ENCODE measurements around the gene BTBD9. TPM values are rescaled to one million over a fixed set of nuclear protein-coding genes. Genes with fewer than 3 reads are reported as not detected.

The BTBD9 gene
- total RNA-seq, 1 donor from 2014 or later: 17.2 TPM

DNA sequence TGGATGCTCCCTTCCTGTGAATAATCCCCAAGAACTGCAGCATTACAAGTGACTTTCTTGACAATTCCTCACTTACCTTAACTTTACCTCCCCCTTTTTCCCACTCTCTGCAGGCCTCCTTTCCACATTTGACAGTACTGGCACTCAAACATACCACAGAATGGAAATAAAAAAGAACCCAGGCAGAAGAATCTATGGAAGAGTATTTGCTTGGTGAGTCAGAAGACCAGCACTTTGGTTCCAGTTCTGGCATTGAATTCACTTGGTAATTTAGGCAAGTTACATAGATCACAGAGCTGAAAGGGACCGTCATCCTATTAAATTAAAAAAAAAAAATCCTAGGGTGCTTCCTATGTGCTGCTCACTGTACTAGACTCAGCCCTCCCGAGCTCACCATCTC, 55.0 kb downstream of the BTBD9 start:
- H3K4me1 ChIP-seq (ENCODE audit: control insufficient read depth in 3 of 3, insufficient read depth in 3 of 3, low read length in 3 of 3): peaks cover 0 to 3% (median 0%) of the 10 kb centered on the region in 3 donors
- peaks cover 0 to 8% (median 3%) of the 10 kb centered on the region in 3 donors for H3K36me3 ChIP-seq (ENCODE audit: control insufficient read depth in 3 of 3, insufficient read depth in 3 of 3, low read length in 3 of 3)
- H3K27ac ChIP-seq (ENCODE audit: low read depth, low read length): no peak overlapping the region
- no peak overlapping the region for H3K9ac ChIP-seq (ENCODE audit: low read depth in 1 of 3, low read length in 3 of 3)
- no peak overlapping the region for H3K4me3 ChIP-seq (ENCODE audit: low read length in 3 of 3)
- H3K9me3 ChIP-seq (ENCODE audit: control insufficient read depth in 3 of 3, low read length in 3 of 3): no peaks in the 10 kb centered on the region
- no peaks in the 10 kb centered on the region for H3K27me3 ChIP-seq (ENCODE audit: control insufficient read depth in 3 of 3, insufficient read depth in 3 of 3, low read length in 3 of 3)

GRCh38 chr6:38583523-38583922, 56.2 kb downstream of the BTBD9 start:
- H3K9ac ChIP-seq (ENCODE audit: low read depth in 1 of 3, low read length in 3 of 3): no peak overlapping the region
- H3K4me1 ChIP-seq (ENCODE audit: control insufficient read depth in 3 of 3, insufficient read depth in 3 of 3, low read length in 3 of 3): peaks cover 0 to 3% (median 0%) of the 10 kb centered on the region in 3 donors
- no peaks in the 10 kb centered on the region for H3K27me3 ChIP-seq (ENCODE audit: control insufficient read depth in 3 of 3, insufficient read depth in 3 of 3, low read length in 3 of 3)
- H3K27ac ChIP-seq (ENCODE audit: low read depth, low read length): no peak overlapping the region
- no peak overlapping the region for H3K4me3 ChIP-seq (ENCODE audit: low read length in 3 of 3)
- H3K36me3 ChIP-seq (ENCODE audit: control insufficient read depth in 3 of 3, insufficient read depth in 3 of 3, low read length in 3 of 3): peaks cover 0 to 8% (median 3%) of the 10 kb centered on the region in 3 donors
- no peaks in the 10 kb centered on the region for H3K9me3 ChIP-seq (ENCODE audit: control insufficient read depth in 3 of 3, low read length in 3 of 3)

GRCh38 chr6:38580030-38580429, 59.7 kb downstream of the BTBD9 start:
- no peak overlapping the region for H3K9ac ChIP-seq (ENCODE audit: low read depth in 1 of 3, low read length in 3 of 3)
- peaks cover 2 to 10% (median 3%) of the 10 kb centered on the region in 3 donors for H3K36me3 ChIP-seq (ENCODE audit: control insufficient read depth in 3 of 3, insufficient read depth in 3 of 3, low read length in 3 of 3)
- no peak overlapping the region for H3K4me3 ChIP-seq (ENCODE audit: low read length in 3 of 3)
- H3K9me3 ChIP-seq (ENCODE audit: control insufficient read depth in 3 of 3, low read length in 3 of 3): no peaks in the 10 kb centered on the region
- H3K27ac ChIP-seq (ENCODE audit: low read depth, low read length): no peak overlapping the region
- H3K27me3 ChIP-seq (ENCODE audit: control insufficient read depth in 3 of 3, insufficient read depth in 3 of 3, low read length in 3 of 3): no peaks in the 10 kb centered on the region
- H3K4me1 ChIP-seq (ENCODE audit: control insufficient read depth in 3 of 3, insufficient read depth in 3 of 3, low read length in 3 of 3): no peaks in the 10 kb centered on the region

GRCh38 chr6:38579010-38579628, 60.6 kb downstream of the BTBD9 start:
- H3K27ac ChIP-seq (ENCODE audit: low read depth, low read length): no peak overlapping the region
- peaks cover 2 to 10% (median 3%) of the 10 kb centered on the region in 3 donors for H3K36me3 ChIP-seq (ENCODE audit: control insufficient read depth in 3 of 3, insufficient read depth in 3 of 3, low read length in 3 of 3)
- no peaks in the 10 kb centered on the region for H3K4me1 ChIP-seq (ENCODE audit: control insufficient read depth in 3 of 3, insufficient read depth in 3 of 3, low read length in 3 of 3)
- no peaks in the 10 kb centered on the region for H3K27me3 ChIP-seq (ENCODE audit: control insufficient read depth in 3 of 3, insufficient read depth in 3 of 3, low read length in 3 of 3)
- no peak overlapping the region for H3K9ac ChIP-seq (ENCODE audit: low read depth in 1 of 3, low read length in 3 of 3)
- H3K4me3 ChIP-seq (ENCODE audit: low read length in 3 of 3): no peak overlapping the region
- no peaks in the 10 kb centered on the region for H3K9me3 ChIP-seq (ENCODE audit: control insufficient read depth in 3 of 3, low read length in 3 of 3)

- Histone ChIP-seq H3K27ac (ENCODE audit: low read depth, low read length) (no peak overlapping the region), H3K9me3 (ENCODE audit: control insufficient read depth in 3 of 3, low read length in 3 of 3) (no peaks in the 10 kb centered on the region), H3K4me3 (ENCODE audit: low read length in 3 of 3) (no peak overlapping the region), H3K9ac (ENCODE audit: low read depth in 1 of 3, low read length in 3 of 3) (no peak overlapping the region), H3K36me3 (ENCODE audit: control insufficient read depth in 3 of 3, insufficient read depth in 3 of 3, low read length in 3 of 3) (peaks cover 2 to 10% (median 3%) of the 10 kb centered on the region in 3 donors), H3K27me3 (ENCODE audit: control insufficient read depth in 3 of 3, insufficient read depth in 3 of 3, low read length in 3 of 3) (no peaks in the 10 kb centered on the region), H3K4me1 (ENCODE audit: control insufficient read depth in 3 of 3, insufficient read depth in 3 of 3, low read length in 3 of 3) (no peaks in the 10 kb centered on the region)
These were observed 61.7 kb downstream of the BTBD9 start for GRCh38 chr6:38578075-38578474.

DNA sequence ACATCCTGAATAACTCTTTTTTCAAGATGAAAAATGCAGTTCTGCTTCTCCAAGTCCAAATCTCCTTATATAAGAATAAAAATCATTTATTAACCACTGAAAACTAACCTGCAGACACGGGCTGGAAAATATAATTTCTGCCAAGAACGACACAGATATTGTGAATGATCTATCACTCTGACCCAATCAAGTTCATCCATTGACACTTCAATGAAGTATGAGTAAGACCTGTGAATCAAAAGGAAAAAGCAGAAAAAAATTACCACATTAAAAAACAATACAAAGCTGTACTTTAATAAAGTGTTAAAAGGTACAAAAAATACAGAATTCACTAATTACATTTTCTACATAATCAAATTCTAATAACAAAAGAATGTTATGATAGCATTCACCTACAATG, 62.2 kb downstream of the BTBD9 start:
- no peak overlapping the region for H3K4me3 ChIP-seq (ENCODE audit: low read length in 3 of 3)
- H3K9ac ChIP-seq (ENCODE audit: low read depth in 1 of 3, low read length in 3 of 3): no peak overlapping the region
- peaks cover 2 to 10% (median 3%) of the 10 kb centered on the region in 3 donors for H3K36me3 ChIP-seq (ENCODE audit: control insufficient read depth in 3 of 3, insufficient read depth in 3 of 3, low read length in 3 of 3)
- H3K9me3 ChIP-seq (ENCODE audit: control insufficient read depth in 3 of 3, low read length in 3 of 3): no peaks in the 10 kb centered on the region
- no peak overlapping the region for H3K27ac ChIP-seq (ENCODE audit: low read depth, low read length)
- no peaks in the 10 kb centered on the region for H3K4me1 ChIP-seq (ENCODE audit: control insufficient read depth in 3 of 3, insufficient read depth in 3 of 3, low read length in 3 of 3)
- H3K27me3 ChIP-seq (ENCODE audit: control insufficient read depth in 3 of 3, insufficient read depth in 3 of 3, low read length in 3 of 3): no peaks in the 10 kb centered on the region

- no peak overlapping the region for H3K4me3 ChIP-seq (ENCODE audit: low read length in 3 of 3)
- no peaks in the 10 kb centered on the region for H3K27me3 ChIP-seq (ENCODE audit: control insufficient read depth in 3 of 3, insufficient read depth in 3 of 3, low read length in 3 of 3)
- peaks cover 0 to 2% (median 2%) of the 10 kb centered on the region in 3 donors for H3K36me3 ChIP-seq (ENCODE audit: control insufficient read depth in 3 of 3, insufficient read depth in 3 of 3, low read length in 3 of 3)
- H3K27ac ChIP-seq (ENCODE audit: low read depth, low read length): no peak overlapping the region
- no peaks in the 10 kb centered on the region for H3K4me1 ChIP-seq (ENCODE audit: control insufficient read depth in 3 of 3, insufficient read depth in 3 of 3, low read length in 3 of 3)
- H3K9ac ChIP-seq (ENCODE audit: low read depth in 1 of 3, low read length in 3 of 3): no peak overlapping the region
- H3K9me3 ChIP-seq (ENCODE audit: control insufficient read depth in 3 of 3, low read length in 3 of 3): no peaks in the 10 kb centered on the region
These were observed 65.8 kb downstream of the BTBD9 start for GRCh38 chr6:38573801-38574395.

DNA sequence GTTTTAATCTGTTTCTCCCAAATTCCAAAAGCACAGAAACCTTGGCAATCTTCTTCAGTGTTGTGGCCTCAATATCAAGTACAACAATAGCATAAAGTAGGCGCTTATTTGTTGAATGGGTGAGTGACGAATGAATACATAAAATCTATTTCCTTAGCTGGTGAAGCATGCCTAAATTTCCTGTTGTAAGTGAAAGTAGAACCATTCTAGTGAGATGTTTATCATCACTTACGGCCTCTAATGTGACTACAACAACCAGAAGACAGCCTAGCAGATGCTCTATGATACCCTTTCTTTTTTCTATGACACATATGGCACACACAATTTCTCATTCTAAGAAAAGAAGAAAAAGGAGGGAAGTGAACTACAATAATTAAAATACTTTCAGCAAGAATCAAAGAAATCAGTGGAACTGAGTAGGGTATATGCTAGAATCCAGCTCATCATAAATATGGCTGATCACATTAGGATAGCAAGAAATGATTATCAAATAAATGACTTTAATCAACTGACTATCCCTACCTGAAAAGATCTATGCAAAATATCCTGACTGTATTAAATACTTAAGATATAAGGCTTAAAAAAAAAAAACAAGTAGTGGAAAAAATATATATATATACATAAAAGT, 67.4 kb downstream of the BTBD9 start:
- H3K4me1 ChIP-seq (ENCODE audit: control insufficient read depth in 3 of 3, insufficient read depth in 3 of 3, low read length in 3 of 3): peaks cover 0 to 1% (median 0%) of the 10 kb centered on the region in 3 donors
- H3K9me3 ChIP-seq (ENCODE audit: control insufficient read depth in 3 of 3, low read length in 3 of 3): no peaks in the 10 kb centered on the region
- no peak overlapping the region for H3K27ac ChIP-seq (ENCODE audit: low read depth, low read length)
- no peak overlapping the region for H3K4me3 ChIP-seq (ENCODE audit: low read length in 3 of 3)
- H3K27me3 ChIP-seq (ENCODE audit: control insufficient read depth in 3 of 3, insufficient read depth in 3 of 3, low read length in 3 of 3): no peaks in the 10 kb centered on the region
- H3K9ac ChIP-seq (ENCODE audit: low read depth in 1 of 3, low read length in 3 of 3): no peak overlapping the region
- H3K36me3 ChIP-seq (ENCODE audit: control insufficient read depth in 3 of 3, insufficient read depth in 3 of 3, low read length in 3 of 3): peaks cover 0 to 2% (median 0%) of the 10 kb centered on the region in 3 donors

DNA sequence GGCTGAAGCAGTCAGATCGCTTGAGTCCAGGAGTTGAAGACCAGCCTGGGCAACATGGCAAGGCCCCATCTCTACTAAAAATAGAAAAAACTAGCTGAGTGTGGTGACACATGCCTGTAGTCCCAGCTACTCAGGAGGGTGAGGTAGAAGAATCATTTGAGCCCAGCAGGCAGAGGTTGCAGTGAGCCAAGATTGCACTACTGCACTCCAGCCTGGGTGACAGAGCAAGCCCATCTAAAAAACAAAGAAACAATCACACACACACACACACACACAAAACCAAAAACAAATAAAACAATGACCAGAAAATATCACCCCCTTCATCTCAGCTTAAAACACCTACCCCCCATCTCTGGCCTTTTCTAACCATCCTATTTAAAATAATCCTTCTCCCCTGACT, 68.0 kb downstream of the BTBD9 start:
- H3K27me3 ChIP-seq (ENCODE audit: control insufficient read depth in 3 of 3, insufficient read depth in 3 of 3, low read length in 3 of 3): no peaks in the 10 kb centered on the region
- no peaks in the 10 kb centered on the region for H3K9me3 ChIP-seq (ENCODE audit: control insufficient read depth in 3 of 3, low read length in 3 of 3)
- no peak overlapping the region for H3K9ac ChIP-seq (ENCODE audit: low read depth in 1 of 3, low read length in 3 of 3)
- no peak overlapping the region for H3K27ac ChIP-seq (ENCODE audit: low read depth, low read length)
- H3K4me1 ChIP-seq (ENCODE audit: control insufficient read depth in 3 of 3, insufficient read depth in 3 of 3, low read length in 3 of 3): peaks cover 0 to 2% (median 0%) of the 10 kb centered on the region in 3 donors
- no peak overlapping the region for H3K4me3 ChIP-seq (ENCODE audit: low read length in 3 of 3)
- peaks cover 0 to under 1% (median 0%) of the 10 kb centered on the region in 3 donors for H3K36me3 ChIP-seq (ENCODE audit: control insufficient read depth in 3 of 3, insufficient read depth in 3 of 3, low read length in 3 of 3)

GRCh38 chr6:38570750-38571149, 69.0 kb downstream of the BTBD9 start:
- Histone ChIP-seq H3K9me3 (ENCODE audit: control insufficient read depth in 3 of 3, low read length in 3 of 3) (no peaks in the 10 kb centered on the region), H3K4me1 (ENCODE audit: control insufficient read depth in 3 of 3, insufficient read depth in 3 of 3, low read length in 3 of 3) (peaks cover 0 to 2% (median 0%) of the 10 kb centered on the region in 3 donors), H3K27ac (ENCODE audit: low read depth, low read length) (no peak overlapping the region), H3K9ac (ENCODE audit: low read depth in 1 of 3, low read length in 3 of 3) (no peak overlapping the region), H3K36me3 (ENCODE audit: control insufficient read depth in 3 of 3, insufficient read depth in 3 of 3, low read length in 3 of 3) (no peaks in the 10 kb centered on the region), H3K4me3 (ENCODE audit: low read length in 3 of 3) (no peak overlapping the region), H3K27me3 (ENCODE audit: control insufficient read depth in 3 of 3, insufficient read depth in 3 of 3, low read length in 3 of 3) (no peaks in the 10 kb centered on the region)

All from skeletal muscle tissue (tissue), 4 donors.